Inflammatory macrophage (primary cell): Measurements from ENCODE around the gene PPP1R13B.

Experiments
- DNase-seq, 2 donors: peaks; one replicate each; pipeline ENCODE4 v3.0.0-alpha.2; 2020 to 2022

PPP1R13B gene

DNA sequence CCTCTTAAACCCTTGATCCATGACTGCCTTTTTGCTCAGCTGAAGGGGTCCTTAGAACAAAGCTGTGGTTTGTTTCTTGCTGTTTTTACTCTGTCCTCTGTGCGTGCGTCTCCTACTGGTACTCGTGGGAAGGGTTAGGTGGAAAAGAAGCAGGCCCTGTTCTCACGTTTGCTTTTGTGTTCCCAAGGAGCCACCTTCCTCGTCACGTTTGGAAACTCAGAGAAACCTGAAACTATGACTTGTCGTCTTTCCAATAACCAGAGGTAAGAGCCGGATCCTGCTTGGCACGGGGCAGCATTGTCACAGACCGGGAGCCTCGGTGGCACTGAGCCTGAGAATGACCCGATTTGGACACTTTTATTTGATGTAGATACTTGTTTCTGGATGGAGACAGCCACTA is 118.7 kb downstream of the PPP1R13B start:
- no peak for DNase-seq

DNA sequence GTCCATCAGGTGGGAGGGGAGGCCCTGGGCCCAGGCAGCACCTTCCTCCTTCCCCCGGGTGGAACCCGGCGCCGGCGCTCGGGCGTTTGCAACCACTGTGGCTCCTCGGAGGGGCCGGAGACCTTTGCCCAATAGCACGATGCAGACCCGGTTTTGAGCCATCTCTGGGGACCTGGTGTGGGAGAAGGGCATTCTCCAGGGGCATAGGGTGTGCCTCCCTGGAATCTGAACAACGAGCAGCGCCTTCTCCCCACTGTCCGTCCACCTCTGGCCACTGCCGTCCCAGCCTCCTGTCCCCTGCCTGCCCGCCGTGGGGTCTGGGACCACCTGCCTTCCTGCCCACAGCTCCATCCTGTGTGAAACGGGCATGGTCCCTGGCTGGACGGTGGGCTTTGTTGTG is 119.2 kb downstream of the PPP1R13B start:
- DNase-seq, result no peak

DNA sequence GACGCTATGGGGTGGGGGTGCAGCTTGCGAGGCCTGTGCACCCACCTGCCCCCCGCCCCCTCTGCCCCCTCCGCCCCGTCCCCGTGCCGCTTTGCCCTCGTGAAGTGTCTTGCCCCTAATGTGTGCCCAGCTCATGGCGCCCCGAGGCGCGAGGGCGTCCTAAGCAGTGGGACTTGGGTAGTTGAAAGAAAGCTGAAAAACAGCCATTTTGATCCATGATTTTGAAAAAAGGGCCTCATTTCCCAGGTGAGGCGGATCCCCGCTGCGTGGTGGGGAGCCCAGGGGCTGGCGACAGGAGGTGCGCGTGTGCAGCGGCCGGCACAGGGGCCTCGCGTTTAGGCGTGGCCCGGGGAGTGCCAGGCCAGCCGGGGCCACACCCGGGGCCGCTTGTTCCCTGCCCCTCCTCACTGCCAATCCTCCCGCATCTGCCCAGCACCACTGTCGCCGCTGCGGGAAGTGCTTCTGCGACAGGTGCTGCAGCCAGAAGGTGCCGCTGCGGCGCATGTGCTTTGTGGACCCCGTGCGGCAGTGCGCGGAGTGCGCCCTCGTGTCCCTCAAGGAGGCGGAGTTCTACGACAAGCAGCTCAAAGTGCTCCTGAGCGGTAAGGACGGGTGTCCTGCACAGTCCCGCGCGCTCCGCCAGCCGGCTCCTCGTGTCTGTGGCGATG is 119.9 kb downstream of the PPP1R13B start:
- no peak for DNase-seq

DNA sequence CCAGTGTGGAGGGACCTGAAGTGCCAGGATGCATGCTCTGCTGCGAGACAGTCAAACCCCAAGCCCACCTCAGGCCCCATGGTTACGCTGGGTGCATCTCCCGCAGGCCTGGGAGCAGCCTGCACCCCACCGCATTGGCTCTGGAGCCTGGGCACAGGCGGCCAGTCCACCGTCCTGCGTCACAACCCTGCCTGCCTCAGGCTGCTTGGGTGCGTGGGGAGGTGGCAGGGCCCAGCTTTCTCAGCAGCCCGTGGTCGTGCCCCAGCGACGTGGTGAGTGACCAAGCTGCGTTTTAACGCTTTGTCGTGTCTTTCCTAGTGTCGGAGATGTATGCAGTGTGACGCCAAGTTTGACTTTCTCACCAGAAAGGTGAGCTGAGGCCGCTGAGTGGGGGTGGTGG is 120.9 kb downstream of the PPP1R13B start:
- DNase-seq, result no peak

DNA sequence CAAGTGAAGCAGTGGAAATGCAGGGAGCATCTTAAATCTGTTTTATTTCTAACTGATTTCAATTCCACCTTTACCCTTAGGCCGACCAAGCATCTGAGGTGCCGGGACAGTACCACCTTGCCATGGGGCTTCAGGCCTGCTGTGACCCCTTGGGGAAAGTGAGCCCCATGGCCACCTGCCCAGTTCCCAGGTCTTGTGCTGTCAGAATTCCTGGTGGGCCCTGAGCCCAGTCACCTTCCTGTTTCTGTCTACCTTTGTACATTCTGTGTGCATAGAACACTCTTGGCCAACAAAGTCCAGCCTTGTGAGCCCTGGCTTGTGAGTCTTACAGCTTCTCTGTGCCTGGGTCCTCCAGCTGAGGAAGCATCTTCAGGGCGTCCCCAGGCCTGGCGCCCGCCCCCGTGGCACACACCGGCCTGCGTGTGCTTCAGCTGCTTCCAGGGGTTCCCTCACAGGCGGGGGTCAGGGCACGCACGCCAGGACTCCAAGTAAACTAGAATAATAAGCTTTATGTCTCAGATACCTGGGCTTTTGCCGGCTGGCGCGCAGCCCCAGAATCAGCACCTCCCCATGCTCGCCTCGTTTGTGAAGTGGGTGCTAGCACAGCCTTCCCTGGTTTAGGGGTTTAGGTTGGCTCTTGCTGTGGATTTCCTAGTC is 121.5 kb downstream of the PPP1R13B start:
- DNase-seq, result no peak

DNA sequence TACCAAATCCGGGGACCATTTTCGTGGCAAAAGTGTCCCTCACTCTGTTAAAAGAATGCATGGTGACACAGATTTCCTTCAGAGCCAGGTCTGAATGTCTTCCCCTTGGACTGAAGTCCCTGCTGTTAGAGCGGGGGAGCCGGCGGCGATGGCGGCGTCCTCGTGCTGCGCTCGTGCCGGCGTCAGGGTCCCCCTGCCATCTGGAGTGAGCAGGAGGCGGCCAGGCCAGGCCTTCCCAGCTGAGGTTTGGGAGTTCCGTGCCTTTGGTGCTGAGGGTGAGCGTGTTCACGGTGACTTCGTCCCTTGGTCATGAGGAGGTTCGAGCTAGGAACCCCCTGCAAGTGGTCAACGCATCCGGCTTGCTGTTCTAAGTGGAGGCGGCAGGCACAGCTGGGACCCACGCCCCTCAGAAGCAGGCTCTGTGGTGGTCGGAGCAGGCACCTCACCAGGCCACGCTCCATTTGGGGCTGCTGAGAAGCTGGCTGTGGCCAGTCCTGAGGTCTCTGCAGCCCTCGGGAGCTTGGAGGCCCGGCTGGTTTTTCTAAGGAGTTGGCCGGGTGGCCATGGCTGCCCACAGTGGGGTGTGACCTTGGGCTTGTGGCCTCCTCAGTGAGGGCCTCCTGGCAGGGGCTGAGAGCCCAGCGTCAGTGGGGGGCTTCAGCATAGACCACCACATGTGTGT is 122.2 kb downstream of the PPP1R13B start:
- DNase-seq, result no peak

DNA sequence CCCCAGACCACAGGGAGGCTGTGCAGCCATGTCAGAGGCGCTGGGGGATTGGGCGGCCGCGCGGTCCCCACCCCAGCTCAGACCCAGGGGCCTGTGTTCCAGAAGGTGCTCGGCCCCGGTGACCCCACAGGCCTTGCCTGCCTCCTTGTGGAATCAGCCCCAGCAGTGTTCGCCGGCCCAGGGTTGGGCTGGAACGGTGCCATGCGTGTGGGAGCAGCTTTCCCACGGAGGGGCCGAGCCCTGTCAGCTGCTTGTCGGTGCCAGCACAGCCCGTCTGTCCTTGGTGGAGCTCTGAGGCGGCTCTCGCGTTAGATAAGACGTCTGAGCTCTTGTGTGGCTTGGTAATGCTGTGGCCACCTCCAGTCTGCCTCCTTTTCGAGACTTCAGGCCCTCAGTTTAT is 123.3 kb downstream of the PPP1R13B start:
- no peak for DNase-seq

GRCh38 chr14:103723748-103724081 is 123.7 kb downstream of the PPP1R13B start:
- no peak for DNase-seq

- no peak for DNase-seq
Measured at GRCh38 chr14:103721334-103722120, 125.8 kb downstream of the PPP1R13B start.

GRCh38 chr14:103719751-103720150 is 127.6 kb downstream of the PPP1R13B start:
- DNase-seq, result no peak

DNA sequence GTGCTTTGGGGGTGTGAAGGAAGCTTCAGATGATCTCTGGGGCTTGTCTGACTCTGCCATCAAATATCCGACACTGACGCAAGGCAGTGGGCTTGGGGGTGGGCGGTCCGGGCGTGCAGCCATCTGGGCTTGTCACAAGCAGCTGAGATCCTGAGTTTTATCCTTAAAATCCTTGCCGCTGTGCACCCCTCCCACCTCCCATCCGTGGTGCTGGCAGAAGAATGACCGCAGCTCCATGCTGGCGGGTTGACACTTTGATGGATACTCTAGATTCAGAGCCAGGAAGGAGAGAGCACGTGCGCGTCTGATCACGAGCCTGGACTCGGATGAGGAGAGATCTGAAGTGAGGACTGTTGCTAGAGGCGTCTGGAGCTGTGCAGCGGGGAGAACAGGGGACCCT is 128.8 kb downstream of the PPP1R13B start:
- no peak for DNase-seq

DNA sequence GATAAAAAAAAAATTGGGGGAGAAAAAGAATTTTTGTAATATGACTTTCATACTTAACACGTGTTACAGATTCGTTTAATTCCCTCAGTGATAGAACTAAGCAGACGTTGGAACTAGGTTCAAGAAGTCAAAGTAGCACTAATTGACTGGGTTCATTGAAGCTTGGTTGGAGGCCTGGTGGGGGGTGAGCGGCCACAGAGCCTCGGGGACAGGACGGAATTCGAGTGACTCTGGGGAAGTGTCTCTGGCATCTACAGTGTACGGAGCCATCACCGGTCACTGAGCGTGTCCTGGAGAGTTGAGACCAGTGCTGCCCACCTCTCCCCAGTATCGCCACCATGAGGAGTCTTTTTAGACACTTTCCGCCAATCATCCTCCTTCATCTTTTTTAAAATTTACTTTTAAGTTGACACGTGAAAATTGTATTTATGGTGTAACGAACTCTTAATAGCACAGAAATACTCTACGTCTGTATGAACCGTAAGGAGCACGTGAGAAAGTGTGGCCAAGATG is 130.4 kb downstream of the PPP1R13B start:
- DNase-seq, result no peak

DNA sequence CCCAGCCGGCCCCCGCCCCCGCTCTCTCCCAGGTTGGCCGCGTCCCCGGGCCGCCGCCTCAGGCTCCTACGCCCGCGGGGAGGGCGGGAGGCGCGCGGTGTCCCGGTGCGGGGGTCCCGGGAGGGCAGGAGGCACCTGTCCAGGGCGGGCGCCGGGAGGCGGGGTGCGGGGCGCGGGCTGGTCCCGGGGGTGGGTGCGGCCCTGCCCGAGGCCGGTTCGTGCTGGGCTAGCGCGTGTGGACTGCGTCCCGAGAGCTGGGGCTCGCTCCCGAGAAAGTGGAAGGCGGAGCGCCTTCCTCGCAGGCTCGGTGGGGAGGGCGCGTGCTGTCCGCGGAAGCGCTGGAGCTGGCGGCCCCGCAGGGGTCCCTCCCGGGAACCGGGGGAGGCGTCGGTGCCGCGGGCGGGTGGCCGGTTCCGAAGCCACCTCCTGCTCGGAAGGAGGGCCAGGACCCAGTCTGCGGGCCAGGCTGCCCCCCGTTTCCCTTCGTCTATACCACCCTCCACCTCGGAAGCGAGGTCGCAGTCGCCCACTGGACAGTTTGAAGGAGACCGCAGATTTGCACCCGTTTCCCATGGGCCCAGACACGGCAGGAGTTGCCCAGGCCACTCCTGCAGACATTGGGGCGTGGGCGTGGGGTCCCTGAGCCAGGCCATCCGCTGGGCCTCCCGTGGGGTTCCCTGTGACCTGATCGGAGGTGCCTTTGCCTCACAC is 131.1 kb downstream of the PPP1R13B start:
- peak; percentile 7 to 55 for DNase-seq

- peak; percentile 100 for DNase-seq
Measured at GRCh38 chr14:103715052-103716000, 132.0 kb downstream of the PPP1R13B start, which contains the start of the genes XRCC3 and ZFYVE21. XRCC3 (minus strand) TSS chr14:103715451; CDS start chr14:103711087, 4,364 bp downstream. ZFYVE21 (plus strand) TSS chr14:103715810; CDS start chr14:103715842, 32 bp downstream.

- no peak for DNase-seq
Measured at GRCh38 chr14:103714063-103714724, 133.2 kb downstream of the PPP1R13B start.

- DNase-seq, result no peak
Measured at GRCh38 chr14:103713304-103714062, 133.9 kb downstream of the PPP1R13B start.

GRCh38 chr14:103712633-103713247 is 134.6 kb downstream of the PPP1R13B start:
- DNase-seq, result no peak

DNA sequence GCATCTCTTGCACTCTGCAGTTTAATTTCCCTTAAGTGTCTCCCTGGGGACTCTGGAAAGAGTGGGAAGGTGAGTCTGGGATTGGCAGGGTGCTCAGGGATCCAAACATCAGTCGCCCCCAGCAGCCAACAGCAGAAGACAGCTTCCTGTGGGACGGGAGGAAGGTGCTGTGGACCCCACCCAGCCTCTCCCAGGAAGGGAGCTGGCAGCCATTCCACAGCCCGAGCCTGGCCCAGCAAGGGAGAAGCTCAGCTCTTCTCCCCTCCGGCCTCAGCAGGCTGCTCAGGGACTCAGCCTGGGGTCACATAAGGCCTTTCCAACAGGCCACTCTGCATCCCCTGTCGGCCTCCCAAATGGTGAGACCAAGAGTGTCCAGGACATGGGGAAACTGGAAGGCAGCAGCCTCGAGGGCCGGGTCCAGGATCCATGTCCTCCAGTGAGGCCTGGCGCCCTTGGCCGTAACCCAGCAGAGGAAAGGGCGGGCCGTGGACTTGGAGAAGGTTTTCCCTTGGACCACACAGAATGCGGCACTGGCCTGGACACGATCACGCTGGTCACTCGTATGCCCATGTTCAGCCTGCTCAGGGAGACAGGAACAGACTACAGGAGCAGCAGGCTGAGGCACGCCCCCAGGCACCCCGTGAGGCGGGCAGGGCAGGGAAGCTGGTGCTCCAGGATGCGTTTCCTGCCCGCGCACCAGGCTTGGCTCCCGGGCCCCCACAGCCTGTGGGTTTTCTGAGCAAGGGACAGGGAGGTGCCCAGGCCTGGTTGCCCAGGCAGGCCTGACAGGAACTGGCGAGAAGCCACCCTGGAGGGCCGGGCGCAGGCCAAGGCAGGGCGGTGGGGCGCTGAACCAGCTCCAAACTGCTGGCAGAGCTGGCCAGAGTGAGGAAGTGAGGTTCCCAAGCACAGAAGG is 135.6 kb downstream of the PPP1R13B start:
- no peak for DNase-seq
